Erythroblast (primary cell): ENCODE results near the gene RETNLB.

Source experiments
- GATA1 ChIP-seq: IDR thresholded peaks from 2 replicates; pipeline ENCODE4 v1.6.1; 2011; ENCODE audit warnings: low read depth, mild to moderate bottlenecking, control low read depth, low read length, moderate library complexity
- POLR2A ChIP-seq: IDR thresholded peaks from 2 replicates; pipeline ENCODE4 v1.6.1; 2011; ENCODE audit warnings: mild to moderate bottlenecking, low read length

DNA sequence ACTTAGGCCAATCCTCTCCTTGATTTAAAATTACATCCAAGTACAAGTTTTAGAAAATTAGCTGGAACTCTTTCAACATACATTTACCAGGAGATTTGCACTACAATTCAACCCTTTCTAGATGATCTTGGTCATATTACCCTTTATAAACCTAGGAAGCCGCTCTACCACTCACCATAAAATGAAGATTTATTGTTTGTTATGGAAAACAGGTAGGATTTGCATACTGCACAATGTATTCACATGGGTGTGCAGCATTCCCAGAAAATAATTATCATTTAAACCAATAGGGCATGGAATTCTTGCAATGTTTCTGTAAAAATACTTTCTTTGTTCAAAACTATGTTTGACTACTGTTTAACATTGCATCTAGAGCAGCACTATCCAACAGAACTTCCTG lies 18.4 kb upstream of the RETNLB start:
- TF ChIP-seq POLR2A = no peak
- no peak for TF ChIP-seq GATA1
